Liver (tissue), 9 donors: Measurements from ENCODE around the gene SAMD4A. TPM values are rescaled to one million over a fixed set of nuclear protein-coding genes. Genes with fewer than 3 reads are reported as not detected.

Source experiments
- DNase-seq: peaks from one replicate; pipeline ENCODE4 v3.0.0-alpha.2; 2017; ENCODE audit warnings: low spot score
- H3K27ac ChIP-seq, 2 donors: one replicate each; pipeline ENCODE4 v1.7.0; 2013; ENCODE audit warnings: inconsistent platforms in 2 of 2, low read length in 2 of 2, control low read depth in 1 of 2, low read depth in 1 of 2, mild to moderate bottlenecking in 1 of 2
- H3K27me3 ChIP-seq, 4 donors: one replicate each; pipeline versions ENCODE4 v1.6.1 to v1.7.0; 2013; ENCODE audit warnings: low read length in 3 of 4, inconsistent platforms in 1 of 4, mild to moderate bottlenecking in 1 of 4, moderate library complexity in 1 of 4; ENCODE audit not compliant: control insufficient read depth in 4 of 4, insufficient read depth in 4 of 4
- H3K36me3 ChIP-seq, 4 donors: one replicate each; pipeline versions ENCODE4 v1.6.1 to v1.7.0; 2013; ENCODE audit warnings: low read length in 3 of 4, mild to moderate bottlenecking in 3 of 4, low read depth in 1 of 4, moderate library complexity in 1 of 4; ENCODE audit not compliant: control insufficient read depth in 4 of 4, insufficient read depth in 3 of 4
- H3K4me1 ChIP-seq, 4 donors: one replicate each; pipeline versions ENCODE4 v1.6.1 to v1.7.0; 2013; ENCODE audit warnings: low read length in 3 of 4, mild to moderate bottlenecking in 3 of 4, moderate library complexity in 1 of 4; ENCODE audit not compliant: control insufficient read depth in 4 of 4, insufficient read depth in 4 of 4
- H3K4me3 ChIP-seq, 3 donors: one replicate each; pipeline versions ENCODE4 v1.6.1 to v1.7.0; 2013; ENCODE audit warnings: low read length in 3 of 3, control low read depth in 1 of 3, low read depth in 1 of 3, mild to moderate bottlenecking in 1 of 3
- H3K9ac ChIP-seq, 2 donors: one replicate each; pipeline ENCODE4 v1.7.0; 2013; ENCODE audit warnings: low read length in 2 of 2, mild to moderate bottlenecking in 2 of 2, moderate library complexity in 2 of 2, control low read depth in 1 of 2, low read depth in 1 of 2
- H3K9me3 ChIP-seq, 4 donors: one replicate each; pipeline versions ENCODE4 v1.6.1 to v1.7.0; 2013; ENCODE audit warnings: low read length in 3 of 4; ENCODE audit not compliant: control insufficient read depth in 4 of 4
- EGR1 ChIP-seq, 2 donors: IDR thresholded peaks; 2 replicates each; pipeline ENCODE4 v1.6.1; 2016 to 2018; ENCODE audit warnings: antibody characterized with exemption in 2 of 2, low read depth in 2 of 2
- FOXA1 ChIP-seq: IDR thresholded peaks from 2 replicates; pipeline ENCODE4 v1.6.1; 2016; ENCODE audit warnings: antibody characterized with exemption
- FOXA2 ChIP-seq: IDR thresholded peaks from 2 replicates; pipeline ENCODE4 v1.6.1; 2016; ENCODE audit warnings: antibody characterized with exemption
- GABPA ChIP-seq, 2 donors: IDR thresholded peaks in 1 of 2; conservative IDR thresholded peaks in 1 of 2; 2 replicates each; pipeline ENCODE4 v1.6.1; 2016; ENCODE audit warnings: antibody characterized with exemption in 2 of 2, mild to moderate bottlenecking in 1 of 2, moderate library complexity in 1 of 2
- HNF4A ChIP-seq, 2 donors: conservative IDR thresholded peaks; 2 replicates each; pipeline ENCODE4 v1.6.1; 2016; ENCODE audit warnings: antibody characterized with exemption in 2 of 2, mild to moderate bottlenecking in 2 of 2
- HNF4G ChIP-seq: IDR thresholded peaks from 2 replicates; pipeline ENCODE4 v1.6.1; 2016; ENCODE audit warnings: antibody characterized with exemption
- JUND ChIP-seq, 2 donors: IDR thresholded peaks; 2 replicates each; pipeline ENCODE4 v1.6.1; 2016; ENCODE audit warnings: antibody characterized with exemption in 2 of 2
- RAD21 ChIP-seq, 2 donors: IDR thresholded peaks; 2 replicates each; pipeline ENCODE4 v1.6.1; 2016; ENCODE audit warnings: antibody characterized with exemption in 2 of 2, mild to moderate bottlenecking in 2 of 2
- RXRA ChIP-seq, 2 donors: IDR thresholded peaks; 2 replicates each; pipeline ENCODE4 v1.6.1; 2017 to 2018; ENCODE audit warnings: antibody characterized with exemption in 2 of 2, mild to moderate bottlenecking in 1 of 2
- SP1 ChIP-seq: IDR thresholded peaks from 2 replicates; pipeline ENCODE4 v1.6.1; 2018; ENCODE audit warnings: antibody characterized with exemption, mild to moderate bottlenecking
- TAF1 ChIP-seq: conservative IDR thresholded peaks from 2 replicates; pipeline ENCODE4 v1.6.1; 2016; ENCODE audit warnings: antibody characterized with exemption, mild to moderate bottlenecking
- YY1 ChIP-seq: IDR thresholded peaks from 2 replicates; pipeline ENCODE4 v1.6.1; 2016; ENCODE audit warnings: antibody characterized with exemption, mild to moderate bottlenecking
- WGBS: extraction: QIAGEN DNeasy Blood & Tissue Kit; methylation state at CpG from one replicate; pipeline ENCODE4 v1.1.7; 2013; 5-methylcytosine and 5-hydroxymethylcytosine counted together
- polyA plus RNA-seq, 2 donors: library from polyadenylated mRNA; stranded (reverse) in 1 of 2; unstranded in 1 of 2; fragments of 200-250 nt in 1 of 2; fragments of >200 nt in 1 of 2; fragmentation: Nextera tagmentation in 1 of 2; extraction: Ambion mirVana in 1 of 2; gene quantifications; one replicate each; pipeline versions ENCODE4 v1.2.1 to v1.2.3, GENCODE V29; 2013 to 2015
- total RNA-seq, 2 donors: library from RNA; depleted of rRNA; stranded (reverse); fragments of >200 nt; gene quantifications; one replicate each; pipeline ENCODE4 v1.2.3, GENCODE V29; 2014
- TF ChIP-seq, protein P1 (sequence below): IDR thresholded peaks from 2 replicates; pipeline ENCODE4 v1.6.1; 2016; ENCODE audit warnings: antibody characterized with exemption
- TF ChIP-seq, protein P2 (sequence below): IDR thresholded peaks from 2 replicates; pipeline ENCODE4 v1.6.1; 2016; ENCODE audit warnings: antibody characterized with exemption
- TF ChIP-seq, protein P3 (sequence below): IDR thresholded peaks from 2 replicates; pipeline ENCODE4 v1.6.1; 2016; ENCODE audit warnings: antibody characterized with exemption, mild to moderate bottlenecking
- TF ChIP-seq, protein P4 (sequence below): fragments of 150-350 bp; IDR thresholded peaks from 2 replicates; pipeline ENCODE4 v1.5.1; 2017; ENCODE audit warnings: improper control_type of control experiment, low read depth, low read length; ENCODE audit not compliant: missing input control
- donor health status: healthy.
- donor health status: healthy.
- donor health status: healthy.
- donor health status: healthy.
- donor health status: healthy.

Gene SAMD4A
- total and polyA plus RNA-seq, 4 donors, result 4.3 to 17.8 (median 8.1) TPM

DNA sequence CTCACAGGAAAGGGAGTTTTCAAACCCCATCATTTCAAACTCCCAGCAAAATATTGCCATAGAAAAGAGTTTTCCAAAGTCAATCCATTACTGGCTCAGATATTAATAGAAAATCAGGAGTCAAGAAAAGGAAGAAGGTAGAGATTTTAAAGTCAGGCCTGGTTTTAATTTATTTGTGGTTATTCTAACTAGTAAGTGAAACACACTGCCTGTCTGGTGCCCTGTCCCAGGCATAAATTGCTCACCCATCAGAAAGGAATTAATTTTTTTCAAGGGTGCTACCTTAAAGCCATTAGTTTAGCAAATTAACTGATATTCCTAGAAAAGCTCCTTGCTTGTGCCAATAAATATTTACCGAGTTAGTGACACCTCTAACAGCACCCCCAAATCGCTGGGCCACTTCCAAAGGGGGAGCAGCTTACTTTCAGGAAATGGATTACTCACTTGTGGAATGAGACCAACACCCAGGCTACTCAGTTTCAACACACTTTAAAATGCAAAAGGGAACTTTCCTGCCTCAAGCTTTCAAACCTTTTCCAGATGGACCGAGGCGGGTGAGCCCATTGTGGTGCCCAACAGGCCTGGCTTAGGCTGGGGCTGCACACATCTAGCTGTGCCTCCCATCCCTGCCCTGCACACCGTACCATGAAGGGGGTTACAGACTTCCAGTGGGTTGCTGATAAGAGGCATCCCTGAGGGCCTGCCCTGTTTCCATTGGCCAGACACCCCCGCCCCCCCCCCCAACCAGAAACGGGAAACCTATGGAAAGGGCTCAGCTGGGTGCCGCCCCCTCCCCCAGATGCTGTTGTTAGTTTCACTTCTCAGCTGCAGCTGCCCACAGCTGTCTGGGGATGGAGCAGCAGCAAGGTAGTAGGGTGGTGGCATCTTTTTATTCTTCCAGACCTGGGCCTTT, 117.2 kb downstream of the SAMD4A start:
- no peak for DNase-seq
- Histone ChIP-seq H3K4me3 (no peak overlapping the region), H3K9ac (no peak overlapping the region), H3K27ac (no peak overlapping the region), H3K9me3 (no peaks in the 10 kb centered on the region), H3K36me3 (no peaks in the 10 kb centered on the region), H3K4me1 (peaks cover 0 to 5% (median under 1%) of the 10 kb centered on the region in 4 donors), H3K27me3 (no peaks in the 10 kb centered on the region)
- WGBS, result 67% methylated on average over 8 of the region's 8 CpGs
- TF ChIP-seq RAD21 (IDR thresholded peaks at IDR 0.05) (no peak), JUND (IDR thresholded peaks at IDR 0.05) (no peak), YY1 (no peak), RXRA (IDR thresholded peaks at IDR 0.05) (no peak), HNF4G (no peak), HNF4A (conservative IDR thresholded peaks at IDR 0.05) (no peak), FOXA2 (no peak)
- TF ChIP-seq, protein P1, sequence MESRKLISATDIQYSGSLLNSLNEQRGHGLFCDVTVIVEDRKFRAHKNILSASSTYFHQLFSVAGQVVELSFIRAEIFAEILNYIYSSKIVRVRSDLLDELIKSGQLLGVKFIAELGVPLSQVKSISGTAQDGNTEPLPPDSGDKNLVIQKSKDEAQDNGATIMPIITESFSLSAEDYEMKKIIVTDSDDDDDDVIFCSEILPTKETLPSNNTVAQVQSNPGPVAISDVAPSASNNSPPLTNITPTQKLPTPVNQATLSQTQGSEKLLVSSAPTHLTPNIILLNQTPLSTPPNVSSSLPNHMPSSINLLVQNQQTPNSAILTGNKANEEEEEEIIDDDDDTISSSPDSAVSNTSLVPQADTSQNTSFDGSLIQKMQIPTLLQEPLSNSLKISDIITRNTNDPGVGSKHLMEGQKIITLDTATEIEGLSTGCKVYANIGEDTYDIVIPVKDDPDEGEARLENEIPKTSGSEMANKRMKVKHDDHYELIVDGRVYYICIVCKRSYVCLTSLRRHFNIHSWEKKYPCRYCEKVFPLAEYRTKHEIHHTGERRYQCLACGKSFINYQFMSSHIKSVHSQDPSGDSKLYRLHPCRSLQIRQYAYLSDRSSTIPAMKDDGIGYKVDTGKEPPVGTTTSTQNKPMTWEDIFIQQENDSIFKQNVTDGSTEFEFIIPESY, result no peak
- TF ChIP-seq, protein P2, sequence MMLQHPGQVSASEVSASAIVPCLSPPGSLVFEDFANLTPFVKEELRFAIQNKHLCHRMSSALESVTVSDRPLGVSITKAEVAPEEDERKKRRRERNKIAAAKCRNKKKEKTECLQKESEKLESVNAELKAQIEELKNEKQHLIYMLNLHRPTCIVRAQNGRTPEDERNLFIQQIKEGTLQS, result no peak
- TF ChIP-seq, protein P3, sequence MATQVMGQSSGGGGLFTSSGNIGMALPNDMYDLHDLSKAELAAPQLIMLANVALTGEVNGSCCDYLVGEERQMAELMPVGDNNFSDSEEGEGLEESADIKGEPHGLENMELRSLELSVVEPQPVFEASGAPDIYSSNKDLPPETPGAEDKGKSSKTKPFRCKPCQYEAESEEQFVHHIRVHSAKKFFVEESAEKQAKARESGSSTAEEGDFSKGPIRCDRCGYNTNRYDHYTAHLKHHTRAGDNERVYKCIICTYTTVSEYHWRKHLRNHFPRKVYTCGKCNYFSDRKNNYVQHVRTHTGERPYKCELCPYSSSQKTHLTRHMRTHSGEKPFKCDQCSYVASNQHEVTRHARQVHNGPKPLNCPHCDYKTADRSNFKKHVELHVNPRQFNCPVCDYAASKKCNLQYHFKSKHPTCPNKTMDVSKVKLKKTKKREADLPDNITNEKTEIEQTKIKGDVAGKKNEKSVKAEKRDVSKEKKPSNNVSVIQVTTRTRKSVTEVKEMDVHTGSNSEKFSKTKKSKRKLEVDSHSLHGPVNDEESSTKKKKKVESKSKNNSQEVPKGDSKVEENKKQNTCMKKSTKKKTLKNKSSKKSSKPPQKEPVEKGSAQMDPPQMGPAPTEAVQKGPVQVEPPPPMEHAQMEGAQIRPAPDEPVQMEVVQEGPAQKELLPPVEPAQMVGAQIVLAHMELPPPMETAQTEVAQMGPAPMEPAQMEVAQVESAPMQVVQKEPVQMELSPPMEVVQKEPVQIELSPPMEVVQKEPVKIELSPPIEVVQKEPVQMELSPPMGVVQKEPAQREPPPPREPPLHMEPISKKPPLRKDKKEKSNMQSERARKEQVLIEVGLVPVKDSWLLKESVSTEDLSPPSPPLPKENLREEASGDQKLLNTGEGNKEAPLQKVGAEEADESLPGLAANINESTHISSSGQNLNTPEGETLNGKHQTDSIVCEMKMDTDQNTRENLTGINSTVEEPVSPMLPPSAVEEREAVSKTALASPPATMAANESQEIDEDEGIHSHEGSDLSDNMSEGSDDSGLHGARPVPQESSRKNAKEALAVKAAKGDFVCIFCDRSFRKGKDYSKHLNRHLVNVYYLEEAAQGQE, result no peak
- TF ChIP-seq, protein P4, sequence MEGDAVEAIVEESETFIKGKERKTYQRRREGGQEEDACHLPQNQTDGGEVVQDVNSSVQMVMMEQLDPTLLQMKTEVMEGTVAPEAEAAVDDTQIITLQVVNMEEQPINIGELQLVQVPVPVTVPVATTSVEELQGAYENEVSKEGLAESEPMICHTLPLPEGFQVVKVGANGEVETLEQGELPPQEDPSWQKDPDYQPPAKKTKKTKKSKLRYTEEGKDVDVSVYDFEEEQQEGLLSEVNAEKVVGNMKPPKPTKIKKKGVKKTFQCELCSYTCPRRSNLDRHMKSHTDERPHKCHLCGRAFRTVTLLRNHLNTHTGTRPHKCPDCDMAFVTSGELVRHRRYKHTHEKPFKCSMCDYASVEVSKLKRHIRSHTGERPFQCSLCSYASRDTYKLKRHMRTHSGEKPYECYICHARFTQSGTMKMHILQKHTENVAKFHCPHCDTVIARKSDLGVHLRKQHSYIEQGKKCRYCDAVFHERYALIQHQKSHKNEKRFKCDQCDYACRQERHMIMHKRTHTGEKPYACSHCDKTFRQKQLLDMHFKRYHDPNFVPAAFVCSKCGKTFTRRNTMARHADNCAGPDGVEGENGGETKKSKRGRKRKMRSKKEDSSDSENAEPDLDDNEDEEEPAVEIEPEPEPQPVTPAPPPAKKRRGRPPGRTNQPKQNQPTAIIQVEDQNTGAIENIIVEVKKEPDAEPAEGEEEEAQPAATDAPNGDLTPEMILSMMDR, result no peak

DNA sequence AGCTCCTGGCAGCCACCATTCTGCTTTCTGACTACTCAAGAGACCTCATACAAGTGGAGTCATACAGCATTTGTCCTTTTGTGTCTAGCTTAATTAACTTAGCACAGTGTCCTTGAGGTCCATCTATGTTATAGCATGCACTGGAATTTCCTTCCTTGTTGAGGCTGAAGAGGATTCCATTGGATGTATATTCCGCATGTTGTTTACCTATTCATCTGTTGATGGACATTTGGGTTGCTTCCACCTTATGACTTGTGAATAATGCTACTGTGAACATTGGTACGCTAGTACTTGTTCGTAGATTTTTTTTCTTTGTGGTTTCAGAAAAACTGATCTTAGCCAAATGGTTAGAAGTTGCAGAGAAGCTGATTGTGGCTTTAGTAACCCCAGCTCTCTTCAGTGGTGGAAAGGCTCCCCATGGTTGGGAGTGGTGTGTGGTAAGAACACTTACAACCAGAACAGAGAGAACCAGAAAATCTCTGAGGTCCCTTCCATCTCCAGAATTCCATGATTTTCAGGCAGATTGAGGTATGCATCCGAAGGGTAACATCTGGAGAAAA, 118.4 kb downstream of the SAMD4A start:
- Histone ChIP-seq H3K9me3 (no peaks in the 10 kb centered on the region), H3K4me1 (peaks cover 0 to 3% (median under 1%) of the 10 kb centered on the region in 4 donors), H3K4me3 (no peak overlapping the region), H3K27ac (peak overlapping the region in 1 of 2 donors; percentile 54), H3K27me3 (no peaks in the 10 kb centered on the region), H3K9ac (no peak overlapping the region), H3K36me3 (no peaks in the 10 kb centered on the region)
- DNase-seq, result no peak
- WGBS, result 89% methylated on average over 4 of the region's 4 CpGs
- TF ChIP-seq FOXA1, result no peak
- TF ChIP-seq GABPA (IDR thresholded peaks at IDR 0.05 in 1 of 2, conservative IDR thresholded peaks at IDR 0.05 in 1 of 2), result no peak
- no peak for TF ChIP-seq YY1
- TF ChIP-seq HNF4A (conservative IDR thresholded peaks at IDR 0.05), result no peak
- no peak for TF ChIP-seq FOXA2
- TF ChIP-seq SP1, result no peak
- no peak for TF ChIP-seq TAF1
- TF ChIP-seq RAD21 (IDR thresholded peaks at IDR 0.05), result no peak
- TF ChIP-seq, protein P3, result no peak
- TF ChIP-seq, protein P1, result no peak
- no peak for TF ChIP-seq RXRA (IDR thresholded peaks at IDR 0.05)
- TF ChIP-seq EGR1 (IDR thresholded peaks at IDR 0.05; ENCODE audit: low read depth in 2 of 2), result no peak
- no peak for TF ChIP-seq JUND (IDR thresholded peaks at IDR 0.05)
